ENCODE data around the gene TXLNG.

The TXLNG gene

GRCh38 chrX:16828124-16828908 is 42.0 kb downstream of the TXLNG start:
- H3K4me1 ChIP-seq (ENCODE audit: control insufficient read depth, insufficient read depth, low read length): no peaks in the 10 kb centered on the region
- H3K27ac ChIP-seq (ENCODE audit: low read depth, low read length): peak overlapping the region; percentile 64
- no peak overlapping the region for H3K9ac ChIP-seq (ENCODE audit: low read length)
- peaks cover 5% of the 10 kb centered on the region for H3K36me3 ChIP-seq (ENCODE audit: control insufficient read depth, insufficient read depth, low read length)
- H3K4me3 ChIP-seq (ENCODE audit: low read length): no peak overlapping the region
- no peaks in the 10 kb centered on the region for H3K27me3 ChIP-seq (ENCODE audit: control insufficient read depth, insufficient read depth, low read length)

GRCh38 chrX:16832301-16832700 is 46.0 kb downstream of the TXLNG start:
- Histone ChIP-seq H3K4me1 (ENCODE audit: control insufficient read depth, insufficient read depth, low read length) (no peaks in the 10 kb centered on the region), H3K9ac (ENCODE audit: low read length) (no peak overlapping the region), H3K27ac (ENCODE audit: low read depth, low read length) (no peak overlapping the region), H3K4me3 (ENCODE audit: low read length) (no peak overlapping the region), H3K27me3 (ENCODE audit: control insufficient read depth, insufficient read depth, low read length) (no peaks in the 10 kb centered on the region), H3K36me3 (ENCODE audit: control insufficient read depth, insufficient read depth, low read length) (peaks cover 5% of the 10 kb centered on the region)

GRCh38 chrX:16834806-16835205 is 48.5 kb downstream of the TXLNG start:
- Histone ChIP-seq H3K27me3 (ENCODE audit: control insufficient read depth, insufficient read depth, low read length) (no peaks in the 10 kb centered on the region), H3K9ac (ENCODE audit: low read length) (no peak overlapping the region), H3K4me1 (ENCODE audit: control insufficient read depth, insufficient read depth, low read length) (no peaks in the 10 kb centered on the region), H3K27ac (ENCODE audit: low read depth, low read length) (no peak overlapping the region), H3K4me3 (ENCODE audit: low read length) (no peak overlapping the region), H3K36me3 (ENCODE audit: control insufficient read depth, insufficient read depth, low read length) (peaks cover 5% of the 10 kb centered on the region)

DNA sequence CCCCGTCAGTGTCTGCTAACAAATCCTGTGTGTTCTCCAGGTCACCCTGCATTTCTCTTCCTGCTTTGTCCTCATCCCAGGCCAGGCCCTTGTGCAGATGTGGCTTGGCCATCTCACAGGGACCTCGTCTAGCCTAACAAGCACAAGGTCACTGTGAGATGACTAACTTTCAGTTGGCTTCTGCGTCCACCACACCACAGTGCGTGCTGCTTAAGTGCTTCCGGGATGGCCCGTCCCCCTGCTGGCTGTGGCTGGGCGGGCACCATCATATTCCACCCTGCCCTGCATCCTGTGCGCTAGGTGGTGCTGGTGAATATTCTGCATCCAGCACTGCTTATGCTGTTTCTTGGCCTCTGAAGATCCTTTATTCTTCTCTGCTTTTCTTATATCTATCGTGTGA is 50.1 kb downstream of the TXLNG start:
- H3K36me3 ChIP-seq (ENCODE audit: control insufficient read depth, insufficient read depth, low read length): peaks cover 8% of the 10 kb centered on the region
- H3K4me1 ChIP-seq (ENCODE audit: control insufficient read depth, insufficient read depth, low read length): no peaks in the 10 kb centered on the region
- H3K9ac ChIP-seq (ENCODE audit: low read length): no peak overlapping the region
- no peak overlapping the region for H3K4me3 ChIP-seq (ENCODE audit: low read length)
- no peaks in the 10 kb centered on the region for H3K27me3 ChIP-seq (ENCODE audit: control insufficient read depth, insufficient read depth, low read length)
- no peak overlapping the region for H3K27ac ChIP-seq (ENCODE audit: low read depth, low read length)

DNA sequence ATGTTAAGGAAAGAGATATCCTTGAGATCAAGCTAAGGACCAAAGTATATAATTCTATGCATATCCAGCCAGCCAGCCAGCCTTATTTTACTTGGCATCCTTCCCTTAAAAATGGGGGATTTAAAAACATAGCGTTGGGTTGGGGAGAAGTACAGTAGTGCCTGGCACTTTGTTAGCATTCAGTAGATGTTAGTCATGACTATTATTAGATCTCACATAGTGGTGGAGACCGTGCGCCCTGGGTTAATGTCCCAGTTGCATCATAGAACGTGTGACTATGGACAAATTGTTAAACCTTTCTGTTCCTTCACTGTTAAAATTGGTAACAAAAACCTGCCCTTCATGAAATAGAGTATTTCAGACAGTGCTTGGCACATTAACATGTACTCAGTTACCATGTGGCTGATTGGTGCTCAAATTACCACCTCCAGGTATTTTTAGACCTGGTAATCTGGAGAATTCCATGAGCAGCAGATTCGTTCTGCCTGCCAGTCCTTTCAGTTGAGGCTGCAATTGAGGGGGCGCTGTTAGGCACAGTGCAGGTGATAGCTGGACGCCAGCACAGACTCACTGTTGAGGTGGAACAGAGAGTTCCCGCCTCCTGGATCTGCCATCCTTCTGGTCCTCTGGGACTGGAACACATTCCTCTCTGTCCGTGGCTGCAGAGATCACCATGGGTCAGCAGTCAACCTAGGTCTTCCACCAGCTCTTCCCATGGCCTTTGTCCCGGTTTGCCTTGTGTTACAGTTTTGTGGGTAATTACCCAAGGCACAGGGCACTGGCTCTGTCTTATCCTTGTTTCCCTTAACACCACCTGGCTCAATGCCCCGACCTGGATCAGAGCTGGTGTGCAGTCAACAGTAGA is 52.2 kb downstream of the TXLNG start:
- peaks cover 4% of the 10 kb centered on the region for H3K36me3 ChIP-seq (ENCODE audit: control insufficient read depth, insufficient read depth, low read length)
- no peaks in the 10 kb centered on the region for H3K27me3 ChIP-seq (ENCODE audit: control insufficient read depth, insufficient read depth, low read length)
- no peaks in the 10 kb centered on the region for H3K4me1 ChIP-seq (ENCODE audit: control insufficient read depth, insufficient read depth, low read length)
- H3K27ac ChIP-seq (ENCODE audit: low read depth, low read length): peak overlapping the region; percentile 21
- no peak overlapping the region for H3K9ac ChIP-seq (ENCODE audit: low read length)
- no peak overlapping the region for H3K4me3 ChIP-seq (ENCODE audit: low read length)

- Histone ChIP-seq H3K27ac (ENCODE audit: low read depth, low read length) (no peak overlapping the region), H3K27me3 (ENCODE audit: control insufficient read depth, insufficient read depth, low read length) (no peaks in the 10 kb centered on the region), H3K4me3 (ENCODE audit: low read length) (no peak overlapping the region), H3K4me1 (ENCODE audit: control insufficient read depth, insufficient read depth, low read length) (no peaks in the 10 kb centered on the region), H3K9ac (ENCODE audit: low read length) (no peak overlapping the region), H3K36me3 (ENCODE audit: control insufficient read depth, insufficient read depth, low read length) (peaks cover 4% of the 10 kb centered on the region)
Measured at GRCh38 chrX:16839219-16839851, 53.1 kb downstream of the TXLNG start.

GRCh38 chrX:16839852-16840460 is 53.7 kb downstream of the TXLNG start:
- Histone ChIP-seq H3K36me3 (ENCODE audit: control insufficient read depth, insufficient read depth, low read length) (peaks cover 4% of the 10 kb centered on the region), H3K9ac (ENCODE audit: low read length) (no peak overlapping the region), H3K27me3 (ENCODE audit: control insufficient read depth, insufficient read depth, low read length) (no peaks in the 10 kb centered on the region), H3K27ac (ENCODE audit: low read depth, low read length) (no peak overlapping the region), H3K4me1 (ENCODE audit: control insufficient read depth, insufficient read depth, low read length) (no peaks in the 10 kb centered on the region), H3K4me3 (ENCODE audit: low read length) (no peak overlapping the region)

GRCh38 chrX:16842684-16843083 is 56.4 kb downstream of the TXLNG start:
- H3K27ac ChIP-seq (ENCODE audit: low read depth, low read length): peak overlapping the region; percentile 3
- no peak overlapping the region for H3K9ac ChIP-seq (ENCODE audit: low read length)
- no peaks in the 10 kb centered on the region for H3K27me3 ChIP-seq (ENCODE audit: control insufficient read depth, insufficient read depth, low read length)
- no peaks in the 10 kb centered on the region for H3K4me1 ChIP-seq (ENCODE audit: control insufficient read depth, insufficient read depth, low read length)
- H3K36me3 ChIP-seq (ENCODE audit: control insufficient read depth, insufficient read depth, low read length): peaks cover 7% of the 10 kb centered on the region
- H3K4me3 ChIP-seq (ENCODE audit: low read length): no peak overlapping the region

DNA sequence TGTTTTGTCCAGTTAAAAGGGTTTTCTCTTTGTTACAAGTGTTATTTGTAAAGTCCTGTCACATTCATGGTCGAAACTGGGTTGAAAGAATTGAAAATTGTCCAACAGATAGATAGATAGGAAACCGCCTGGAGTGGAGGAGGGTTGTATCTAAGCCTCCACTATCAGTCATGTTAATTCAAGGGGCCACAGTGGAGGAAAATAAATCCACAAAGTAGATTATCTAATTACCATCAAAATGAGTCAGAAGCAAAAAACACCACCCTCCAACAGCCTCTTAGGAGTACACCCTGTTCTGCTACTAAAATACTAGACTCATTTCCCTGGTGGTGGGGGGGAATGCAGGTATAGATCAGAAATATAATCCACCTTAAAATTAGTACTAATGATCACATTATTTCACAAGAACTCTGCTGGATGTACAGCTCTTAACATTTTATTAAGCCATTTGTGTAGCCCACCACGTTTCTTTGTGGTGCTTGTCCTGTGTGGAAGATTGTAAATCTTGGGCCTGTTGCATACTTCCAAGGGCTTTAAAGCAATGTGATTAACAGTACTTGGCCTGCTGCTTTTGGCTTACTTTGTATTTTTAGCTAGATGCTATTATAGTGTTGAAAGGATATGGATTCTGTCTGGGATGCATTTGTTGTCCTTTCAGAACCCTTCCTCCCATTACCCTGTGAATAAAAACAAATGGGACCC is 57.1 kb downstream of the TXLNG start:
- no peak overlapping the region for H3K4me3 ChIP-seq (ENCODE audit: low read length)
- no peak overlapping the region for H3K9ac ChIP-seq (ENCODE audit: low read length)
- H3K27ac ChIP-seq (ENCODE audit: low read depth, low read length): peak overlapping the region; percentile 3
- H3K36me3 ChIP-seq (ENCODE audit: control insufficient read depth, insufficient read depth, low read length): peaks cover 7% of the 10 kb centered on the region
- H3K4me1 ChIP-seq (ENCODE audit: control insufficient read depth, insufficient read depth, low read length): no peaks in the 10 kb centered on the region
- no peaks in the 10 kb centered on the region for H3K27me3 ChIP-seq (ENCODE audit: control insufficient read depth, insufficient read depth, low read length)

- Histone ChIP-seq H3K36me3 (ENCODE audit: control insufficient read depth, insufficient read depth, low read length) (peaks cover 7% of the 10 kb centered on the region), H3K4me3 (ENCODE audit: low read length) (no peak overlapping the region), H3K9ac (ENCODE audit: low read length) (no peak overlapping the region), H3K4me1 (ENCODE audit: control insufficient read depth, insufficient read depth, low read length) (no peaks in the 10 kb centered on the region), H3K27ac (ENCODE audit: low read depth, low read length) (no peak overlapping the region), H3K27me3 (ENCODE audit: control insufficient read depth, insufficient read depth, low read length) (no peaks in the 10 kb centered on the region)
Measured at GRCh38 chrX:16845686-16846085, 59.4 kb downstream of the TXLNG start.

DNA sequence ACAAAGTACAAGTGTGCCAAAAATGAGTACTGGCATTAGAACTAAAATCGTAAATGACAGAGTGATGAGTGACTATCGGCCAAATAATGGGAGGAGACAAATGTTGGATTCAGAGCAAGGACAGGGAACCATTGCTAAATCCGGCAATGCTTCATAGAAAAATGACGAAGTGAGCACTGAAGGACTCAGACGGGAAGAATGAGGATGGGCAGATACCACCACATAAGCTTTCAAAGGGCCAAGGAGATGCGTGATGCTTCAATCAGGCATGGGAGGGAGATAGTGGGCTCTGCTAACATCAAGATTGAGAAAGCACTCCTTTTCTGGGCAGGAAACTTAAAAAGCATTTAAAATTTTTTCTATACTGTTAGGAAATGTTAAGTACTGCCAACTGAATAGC is 62.3 kb downstream of the TXLNG start:
- Histone ChIP-seq H3K27ac (ENCODE audit: low read depth, low read length) (no peak overlapping the region), H3K4me3 (ENCODE audit: low read length) (no peak overlapping the region), H3K36me3 (ENCODE audit: control insufficient read depth, insufficient read depth, low read length) (peaks cover 4% of the 10 kb centered on the region), H3K9ac (ENCODE audit: low read length) (no peak overlapping the region), H3K4me1 (ENCODE audit: control insufficient read depth, insufficient read depth, low read length) (no peaks in the 10 kb centered on the region), H3K27me3 (ENCODE audit: control insufficient read depth, insufficient read depth, low read length) (no peaks in the 10 kb centered on the region)

GRCh38 chrX:16851421-16851820 is 65.2 kb downstream of the TXLNG start:
- Histone ChIP-seq H3K9ac (ENCODE audit: low read length) (no peak overlapping the region), H3K36me3 (ENCODE audit: control insufficient read depth, insufficient read depth, low read length) (no peaks in the 10 kb centered on the region), H3K27me3 (ENCODE audit: control insufficient read depth, insufficient read depth, low read length) (peaks cover 2% of the 10 kb centered on the region), H3K4me3 (ENCODE audit: low read length) (no peak overlapping the region), H3K4me1 (ENCODE audit: control insufficient read depth, insufficient read depth, low read length) (no peaks in the 10 kb centered on the region), H3K27ac (ENCODE audit: low read depth, low read length) (no peak overlapping the region)
